GM19452 (cell line): ENCODE results near the gene SOX5.
"Not testable (repeated sequence)": the region's sequence is repeated elsewhere in the genome, so short reads cannot be mapped to it uniquely, and the experiment has no call there.

Experiments used
- ATAC-seq: cut with Tn5 transposase; IDR thresholded peaks from one replicate; pipeline ENCODE4 v1.9.1; 2021; ENCODE audit not compliant: unreplicated experiment

Gene SOX5

DNA sequence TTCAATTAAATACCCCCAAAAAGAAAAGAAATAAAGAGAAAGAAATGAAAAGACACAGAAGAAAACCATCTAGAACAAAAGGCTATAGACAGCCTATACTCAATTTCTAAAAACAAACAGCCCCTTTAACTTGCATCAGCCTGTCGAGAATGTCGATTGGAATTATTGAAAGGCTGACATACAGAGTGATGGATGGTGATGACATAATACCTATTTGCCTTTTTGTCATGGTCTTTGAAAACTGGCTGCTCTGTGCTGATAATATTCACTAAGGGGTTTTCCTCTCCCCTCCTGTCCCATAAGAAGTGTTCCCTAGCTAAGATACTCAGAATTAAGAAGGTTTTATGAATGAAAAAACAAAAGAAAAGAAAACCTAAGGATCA lies 393.7 kb downstream of the SOX5 start:
- ATAC-seq, result no peak

DNA sequence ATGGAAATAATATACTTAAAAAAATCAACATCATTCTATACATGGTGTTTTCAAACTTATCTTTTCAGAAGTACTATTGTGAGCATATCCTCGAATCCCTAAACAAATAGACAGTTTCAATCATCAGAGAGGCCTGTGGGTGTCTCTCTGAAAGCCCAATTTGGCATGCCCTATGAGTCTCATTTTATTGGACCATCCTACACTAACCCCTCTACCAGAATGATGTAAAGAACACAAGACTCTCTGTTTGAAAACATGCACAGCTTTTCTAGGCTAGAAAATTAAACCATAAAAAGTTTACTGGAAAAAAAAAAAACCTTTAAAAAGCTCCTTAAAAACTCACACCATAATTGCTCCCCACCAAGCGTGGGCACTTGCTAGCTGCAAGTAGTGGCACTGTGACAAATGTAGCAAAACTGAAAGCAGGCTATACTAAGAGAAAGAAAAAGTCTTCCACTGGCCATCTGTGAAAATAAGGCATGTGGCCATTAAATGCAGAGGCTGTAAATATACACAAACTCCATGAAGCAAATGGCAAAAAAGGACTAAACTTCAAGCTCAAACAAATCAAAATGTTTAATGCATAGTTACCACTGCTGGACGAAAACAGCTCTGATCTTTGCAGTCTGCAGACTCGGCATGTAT lies 394.2 kb downstream of the SOX5 start:
- no peak for ATAC-seq

DNA sequence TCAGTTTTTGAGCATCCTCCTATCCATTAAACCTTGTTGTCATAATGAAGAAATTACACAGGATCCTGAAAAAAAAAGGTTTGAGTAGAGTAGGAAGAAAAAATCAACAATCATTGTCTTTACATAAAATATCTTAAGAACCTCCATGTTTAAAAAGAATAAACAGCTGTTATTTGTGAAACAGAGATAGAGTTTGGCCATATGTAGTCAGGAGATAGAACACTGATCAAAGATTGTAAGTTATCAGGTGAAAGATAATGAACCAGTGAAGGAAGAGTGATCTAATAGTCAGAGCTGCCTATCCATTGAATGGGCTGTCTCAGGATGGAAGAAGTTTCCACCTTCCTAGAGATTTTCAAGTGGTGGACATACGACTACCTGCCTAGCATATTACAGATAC lies 397.1 kb downstream of the SOX5 start:
- ATAC-seq, result no peak

DNA sequence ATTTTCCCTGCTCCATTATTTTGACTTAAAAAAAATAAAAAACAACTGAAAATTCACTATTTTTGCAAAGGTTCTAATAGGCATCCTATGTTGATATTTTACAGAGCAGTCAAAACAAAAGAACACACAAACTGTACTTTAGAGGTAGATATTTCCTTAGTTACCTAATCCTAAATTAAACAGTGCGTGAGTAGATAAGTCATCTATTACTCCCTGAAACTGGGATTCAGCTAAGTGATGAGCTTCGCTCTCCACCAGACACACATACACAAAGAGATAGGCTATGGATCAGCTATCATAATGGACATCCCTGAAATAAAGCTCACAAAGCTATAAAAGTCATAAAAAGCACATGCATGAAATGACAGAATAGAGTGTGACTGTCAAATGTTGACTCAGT lies 398.7 kb downstream of the SOX5 start:
- ATAC-seq, result no peak

DNA sequence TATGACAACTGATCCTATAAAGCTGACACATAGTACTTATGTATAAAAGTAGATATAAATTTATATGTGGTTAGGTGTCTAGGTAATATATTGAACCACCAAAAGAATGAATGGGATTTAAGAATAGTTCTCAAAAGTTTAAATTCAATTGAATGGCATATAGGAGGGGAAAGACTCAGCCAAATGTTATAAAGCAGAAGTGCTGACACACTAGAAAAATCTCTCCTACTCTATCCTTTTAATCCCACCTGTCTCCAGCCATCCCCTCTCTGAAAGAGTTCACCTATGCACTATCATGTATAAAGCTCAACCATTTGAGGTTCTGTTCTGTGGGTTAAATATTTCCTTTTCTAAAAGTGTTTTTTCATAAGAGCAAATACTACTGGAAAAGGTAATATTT lies 400.7 kb downstream of the SOX5 start:
- ATAC-seq, result no peak

DNA sequence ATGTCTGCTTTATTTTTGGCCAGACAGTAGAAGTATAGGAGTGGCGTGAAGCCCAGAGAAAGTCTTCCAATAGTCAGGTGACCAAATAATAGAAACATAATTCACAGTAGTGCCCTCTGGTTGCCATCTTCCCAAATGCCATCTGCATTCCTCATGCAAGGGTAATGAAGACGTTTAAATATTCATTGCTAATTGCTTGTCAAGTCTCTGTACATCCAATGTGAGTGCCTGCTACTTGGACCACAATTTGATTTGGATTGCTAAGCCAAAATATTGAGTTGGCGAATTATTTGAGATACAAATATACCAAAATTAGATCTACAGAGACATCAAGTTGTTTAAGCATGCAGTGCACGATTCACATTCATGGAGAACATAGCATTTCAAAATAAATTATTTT lies 402.7 kb downstream of the SOX5 start:
- ATAC-seq, result no peak

DNA sequence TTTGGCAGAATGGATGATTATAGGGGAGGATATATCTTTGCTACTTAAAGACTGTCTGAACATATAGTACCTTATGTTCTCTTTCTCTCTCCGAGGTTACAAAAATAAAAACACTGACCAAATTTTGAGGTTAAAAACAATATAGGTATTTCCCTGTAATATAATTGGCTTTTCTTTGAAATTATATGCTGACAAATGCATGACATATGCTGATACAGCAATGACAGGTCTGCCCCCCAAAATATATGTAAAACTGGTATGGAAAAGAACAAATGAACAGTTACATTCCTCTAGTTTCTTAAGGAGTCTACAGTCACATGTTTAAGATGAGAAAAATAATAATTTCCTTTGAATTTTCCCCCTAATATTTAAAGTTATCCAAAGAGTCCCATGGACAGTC lies 405.7 kb downstream of the SOX5 start:
- no peak for ATAC-seq

DNA sequence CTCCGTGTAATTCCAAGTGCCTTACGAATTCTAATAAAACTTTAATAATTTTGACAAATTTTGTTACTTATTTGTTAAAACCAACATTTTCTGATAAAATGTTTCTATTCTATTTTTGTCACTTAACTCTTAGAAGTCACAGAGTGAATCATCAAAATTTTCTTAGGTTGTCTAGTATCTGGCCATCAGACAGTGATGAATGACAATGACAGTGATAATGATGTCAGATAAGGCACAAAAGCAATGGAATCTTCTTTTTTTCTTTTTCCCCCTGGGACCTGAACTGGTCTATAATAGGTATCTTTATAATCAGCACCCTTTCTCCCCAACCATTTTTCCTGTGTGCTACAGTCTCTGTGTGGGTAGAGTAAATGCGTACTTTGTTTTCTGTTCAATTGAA lies 407.3 kb downstream of the SOX5 start:
- no peak for ATAC-seq

DNA sequence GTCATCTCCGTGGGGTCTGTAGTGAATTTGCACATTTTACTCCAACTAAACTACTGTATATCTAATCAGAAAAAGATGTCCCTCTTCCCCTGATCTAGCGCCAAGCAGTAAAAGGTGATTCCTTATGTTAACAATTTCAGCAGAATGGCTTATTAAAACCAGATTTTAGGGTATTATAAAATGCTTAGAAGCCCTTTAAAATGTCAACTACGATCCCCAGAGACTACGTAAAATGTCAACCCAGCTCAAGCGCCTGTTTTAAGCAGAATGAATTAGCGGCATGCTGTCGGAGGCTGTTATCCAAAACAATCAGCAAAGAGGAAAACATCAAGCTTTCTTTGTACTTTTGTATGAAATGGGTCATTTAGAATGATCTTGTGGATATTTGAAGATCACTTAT lies 408.9 kb downstream of the SOX5 start:
- ATAC-seq, result no peak

DNA sequence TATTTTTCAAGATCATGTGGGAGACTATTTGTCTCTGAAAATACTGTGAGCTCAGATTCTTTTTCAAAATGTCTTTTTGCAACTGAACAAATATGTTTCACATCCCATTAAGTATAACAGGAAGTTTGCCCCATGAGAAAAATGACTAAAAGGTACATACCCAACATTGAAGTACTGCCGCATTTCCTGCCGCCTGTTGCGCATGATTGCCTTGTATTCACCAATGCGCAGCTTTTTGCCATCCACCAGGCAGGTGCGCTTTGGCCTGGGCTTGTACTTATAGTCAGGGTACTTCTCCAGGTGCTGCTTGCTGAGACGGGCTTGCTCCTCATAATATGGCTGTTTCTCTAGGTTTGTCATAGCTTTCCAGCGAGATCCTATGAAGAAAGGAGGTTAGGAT lies 413.2 kb downstream of the SOX5 start:
- ATAC-seq, result peak; percentile 86

DNA sequence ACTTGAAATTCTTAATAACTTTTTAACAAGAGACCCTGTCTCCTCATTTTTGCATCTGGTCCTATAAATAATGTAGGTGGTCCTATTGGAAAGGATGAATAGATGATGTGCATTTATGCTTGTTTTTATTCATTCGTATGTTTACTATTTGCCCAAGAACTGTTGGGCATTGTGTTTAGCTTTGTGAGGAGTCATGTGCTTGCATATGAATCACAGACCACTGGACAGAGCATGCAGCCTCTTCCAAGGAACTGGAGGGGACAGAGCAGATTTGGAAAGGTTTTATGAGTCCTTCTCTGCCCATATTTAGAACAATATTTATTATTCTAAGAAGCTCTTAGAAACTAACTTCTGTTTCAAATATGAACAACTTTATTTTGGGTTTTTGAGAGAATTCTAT lies 414.0 kb downstream of the SOX5 start:
- ATAC-seq, result no peak

DNA sequence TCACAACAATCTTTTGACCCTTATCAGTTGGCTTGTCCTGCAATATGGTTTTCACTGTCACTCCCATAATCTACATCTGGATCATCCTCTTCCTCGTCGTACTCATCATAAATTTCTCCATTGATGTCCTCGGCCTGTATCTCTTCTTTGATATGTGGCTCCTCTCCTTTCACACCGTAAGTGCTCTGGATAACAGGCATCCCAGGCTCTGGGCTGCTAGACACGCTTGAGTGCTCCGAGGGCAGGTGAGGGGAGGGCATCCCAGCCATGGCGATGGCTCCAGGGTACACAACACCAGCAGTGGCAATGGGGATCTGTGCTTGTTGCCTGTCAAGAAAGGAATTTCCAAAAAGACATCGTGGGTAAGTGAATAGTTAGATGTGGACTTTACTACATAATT lies 415.3 kb downstream of the SOX5 start:
- no peak for ATAC-seq

DNA sequence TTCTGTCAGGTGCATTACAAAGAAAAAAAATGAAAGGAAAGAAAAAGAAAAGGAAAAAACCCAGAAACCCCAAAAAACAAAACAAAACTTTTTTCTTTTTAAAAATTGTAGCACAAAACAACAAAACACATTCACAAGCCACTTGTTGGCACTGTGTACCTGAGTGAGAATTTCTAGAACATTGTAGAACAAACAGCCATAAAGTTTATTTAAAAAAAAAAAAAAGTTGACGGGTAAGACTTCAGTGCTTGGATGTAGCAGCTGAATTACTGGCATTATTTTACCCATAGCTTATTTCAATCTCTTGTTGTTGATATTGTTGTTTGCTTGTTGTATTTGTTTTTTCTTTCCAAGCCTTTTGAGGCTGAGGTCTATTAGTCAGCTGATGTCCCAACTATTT lies 415.8 kb downstream of the SOX5 start:
- no peak for ATAC-seq

DNA sequence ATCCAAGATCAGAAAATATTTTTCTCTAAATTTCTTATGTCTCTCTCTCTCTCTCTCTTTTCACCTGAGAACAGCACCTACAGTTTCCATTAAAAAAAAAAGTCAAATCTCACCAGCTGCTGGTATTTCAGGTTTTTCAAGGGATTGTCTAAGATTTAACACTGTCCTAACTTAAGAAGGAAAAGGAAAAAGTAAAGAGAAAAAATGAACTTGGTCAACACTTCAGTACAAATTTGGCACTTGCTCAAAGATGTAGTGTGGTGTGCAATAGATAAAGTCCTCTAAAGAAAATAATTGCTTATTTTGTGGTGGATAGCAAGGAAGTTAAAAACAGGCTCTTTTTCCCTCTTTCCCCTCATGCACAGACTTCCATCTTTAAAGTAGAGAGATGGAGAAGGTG lies 416.2 kb downstream of the SOX5 start:
- ATAC-seq, result no peak

DNA sequence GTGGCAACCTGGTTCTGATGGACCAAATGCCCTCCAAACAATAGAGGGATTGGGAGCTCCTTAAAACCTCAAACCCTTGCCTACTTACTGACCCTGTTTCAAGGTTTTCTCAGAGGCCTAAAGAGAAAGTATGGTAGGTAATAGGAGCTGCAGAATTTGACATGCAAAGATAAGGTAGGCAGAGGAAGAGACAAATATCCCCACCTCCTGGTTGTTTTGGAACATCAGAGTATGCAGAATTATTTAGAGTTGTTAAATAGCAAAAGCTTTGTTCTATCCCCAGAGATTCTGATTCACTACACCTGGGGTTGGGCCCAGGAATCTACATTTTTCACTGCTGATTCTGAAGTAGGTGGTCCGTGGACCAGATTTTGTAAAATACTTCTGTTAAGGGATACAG lies 421.2 kb downstream of the SOX5 start:
- no peak for ATAC-seq

DNA sequence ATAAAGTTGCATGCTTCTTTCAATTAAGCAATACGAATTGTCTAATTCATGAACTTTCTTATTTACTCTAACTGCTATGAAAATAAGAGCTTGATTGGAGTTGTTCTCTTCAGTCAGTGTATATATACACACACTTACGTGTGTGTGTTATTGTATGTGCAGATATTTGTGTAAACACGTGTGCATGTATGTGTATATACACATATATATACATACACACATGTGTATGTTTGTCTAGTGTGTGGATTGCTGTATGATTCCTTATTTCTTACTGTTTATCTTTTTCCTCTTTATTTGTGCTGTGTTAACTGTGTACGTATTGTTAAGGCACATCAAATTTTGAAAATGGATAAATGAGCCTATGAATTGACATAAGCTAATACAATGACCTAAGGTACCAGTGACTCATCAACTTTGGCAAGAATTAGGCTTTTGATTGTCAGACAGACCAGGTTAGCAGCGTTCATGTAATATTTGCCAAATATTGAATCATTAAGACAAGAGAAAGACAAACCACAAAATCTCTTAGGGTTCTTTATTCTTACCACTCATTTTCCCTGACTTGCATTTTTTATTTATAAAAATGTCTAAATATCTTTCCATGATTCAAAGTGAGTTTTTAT lies 423.9 kb downstream of the SOX5 start:
- no peak for ATAC-seq

DNA sequence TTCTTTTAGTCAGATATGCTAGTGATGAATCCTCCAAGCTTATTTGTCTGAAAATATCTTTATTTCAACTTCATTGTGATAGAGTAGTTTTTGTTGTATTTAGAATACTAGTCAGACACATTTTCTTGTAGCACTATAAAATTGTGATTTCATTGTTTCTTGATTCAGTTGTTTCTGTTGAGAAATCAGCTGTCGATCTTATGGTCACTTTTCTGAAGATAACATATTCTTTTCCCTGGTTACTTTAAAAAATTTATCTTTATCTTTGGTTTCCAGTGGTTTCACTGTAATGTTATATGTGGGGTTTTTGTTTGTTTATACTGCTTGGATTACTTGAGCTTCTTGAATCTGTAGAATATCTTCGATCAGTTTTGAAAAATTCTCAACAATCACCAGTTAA lies 426.1 kb downstream of the SOX5 start:
- ATAC-seq, result no peak

DNA sequence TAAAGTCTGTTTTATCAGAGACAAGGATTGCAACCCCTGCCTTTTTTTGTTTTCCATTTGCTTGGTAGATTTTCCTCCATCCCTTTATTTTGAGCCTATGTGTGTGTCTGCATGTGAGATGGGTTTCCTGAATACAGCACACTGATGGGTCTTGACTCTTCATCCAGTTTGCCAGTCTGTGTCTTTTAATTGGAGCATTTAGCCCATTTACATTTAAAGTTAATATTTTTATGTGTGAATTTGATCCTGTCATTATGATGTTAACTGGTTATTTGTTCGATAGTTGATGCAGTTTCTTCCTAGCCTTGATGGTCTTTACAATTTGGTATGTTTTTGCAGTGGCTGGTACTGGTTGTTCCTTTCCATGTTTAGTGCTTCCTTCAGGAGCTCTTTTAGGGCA lies 430.0 kb downstream of the SOX5 start:
- not testable (repeated sequence) for ATAC-seq

DNA sequence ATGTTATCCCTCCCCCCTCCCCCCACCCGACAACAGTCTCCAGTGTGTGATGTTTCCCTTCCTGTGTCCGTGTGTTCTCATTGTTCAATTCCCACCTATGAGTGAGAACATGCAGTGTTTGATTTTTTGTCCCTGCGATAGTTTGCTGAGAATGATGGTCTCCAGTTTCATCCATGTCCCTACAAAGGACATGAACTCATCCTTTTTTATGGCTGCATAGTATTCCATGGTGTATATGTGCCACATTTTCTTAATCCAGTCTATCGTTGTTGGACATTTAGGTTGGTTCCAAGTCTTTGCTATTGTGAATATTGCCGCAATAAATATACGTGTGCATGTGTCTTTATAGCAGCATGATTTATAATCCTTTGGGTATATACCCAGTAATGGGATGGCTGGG lies 433.7 kb downstream of the SOX5 start:
- not testable (repeated sequence) for ATAC-seq

DNA sequence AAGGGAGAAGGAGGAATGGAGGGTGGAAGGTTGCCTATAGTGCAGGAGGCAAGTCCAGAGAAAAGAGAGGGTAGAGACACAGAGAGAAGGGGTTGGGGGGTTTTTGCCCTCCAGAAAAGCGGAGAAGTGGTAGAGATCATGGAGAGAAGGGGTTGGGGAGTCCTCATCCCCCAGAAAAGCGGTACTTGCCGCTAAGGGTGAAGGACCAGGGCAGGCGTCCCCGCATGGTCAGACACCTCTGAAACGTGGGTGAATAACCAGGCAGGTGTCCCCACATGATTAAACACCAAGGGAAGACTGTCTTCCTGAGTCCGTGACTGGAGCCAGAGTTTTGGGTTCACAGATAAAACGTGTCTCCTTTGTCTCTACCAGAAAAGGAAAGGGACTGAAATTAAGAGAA lies 439.0 kb downstream of the SOX5 start:
- ATAC-seq, result no peak

DNA sequence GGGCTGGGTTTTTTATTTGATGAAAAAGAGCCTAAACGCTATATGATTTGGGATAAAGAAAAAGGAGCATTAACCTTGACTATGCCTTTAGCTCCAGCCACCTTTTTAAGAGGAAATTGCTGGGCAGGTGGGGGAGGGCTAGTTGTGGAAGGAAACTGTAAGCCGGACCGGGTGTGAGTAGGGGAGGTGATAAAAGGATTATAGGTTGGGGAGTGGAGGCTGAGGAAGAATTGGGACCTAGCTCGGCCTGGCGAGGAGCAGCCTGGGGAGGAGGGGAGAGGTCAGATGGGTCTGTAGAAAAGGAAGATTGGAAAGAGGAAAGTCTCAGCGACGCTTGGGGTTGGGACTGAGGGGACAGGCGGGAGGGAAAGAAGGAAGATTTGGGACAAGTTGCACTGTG lies 439.6 kb downstream of the SOX5 start:
- ATAC-seq, result not testable (repeated sequence)

DNA sequence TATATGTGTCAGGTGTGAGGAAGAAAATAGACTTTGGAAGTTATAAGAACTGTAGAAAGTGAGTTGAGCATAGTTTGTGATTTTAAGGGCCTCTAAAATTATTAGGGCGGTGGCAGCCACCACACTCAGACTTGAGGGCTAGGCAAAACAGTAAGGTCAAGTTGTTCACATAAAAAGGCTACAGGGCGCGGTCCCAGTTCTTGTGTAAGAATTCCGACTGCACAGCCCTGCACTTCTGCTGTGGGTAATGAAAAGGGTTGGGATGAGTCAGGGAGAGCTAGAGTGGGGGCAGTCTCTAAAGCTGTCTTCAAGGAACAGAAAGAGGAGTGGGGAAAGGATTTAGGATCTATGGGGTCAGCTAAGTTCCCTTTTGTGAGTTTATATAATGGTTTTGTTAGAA lies 441.7 kb downstream of the SOX5 start:
- not testable (repeated sequence) for ATAC-seq

DNA sequence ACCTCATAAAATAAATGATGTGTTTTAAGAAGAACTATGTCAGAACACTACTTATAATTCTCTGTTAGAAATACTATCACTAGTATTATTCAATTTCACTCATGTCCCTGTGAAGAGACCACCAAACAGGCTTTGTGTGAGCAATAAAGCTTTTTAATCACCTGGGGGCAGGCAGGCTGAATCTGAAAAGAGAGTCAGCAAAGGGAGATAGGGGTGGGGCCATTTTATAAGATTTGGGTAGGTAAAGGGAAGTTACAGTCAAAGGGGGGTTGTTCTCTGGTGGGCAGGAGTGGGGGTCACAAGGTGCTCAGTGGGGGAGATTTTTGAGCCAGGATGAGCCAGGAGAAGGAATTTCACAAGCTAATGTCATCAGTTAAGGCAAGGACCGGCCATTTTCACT lies 443.7 kb downstream of the SOX5 start:
- not testable (repeated sequence) for ATAC-seq
